Suprapubic skin (tissue), 4 donors: ENCODE data around the gene PKP1. TPM values are rescaled to one million over a fixed set of nuclear protein-coding genes. Genes with fewer than 3 reads are reported as not detected.
A peak's percentile ranks its signal among the peaks of the same experiment; 100 is the strongest.

Experiments used
- DNase-seq, 2 donors: peaks; one replicate each; pipeline ENCODE4 v3.0.0-alpha.2; 2019; ENCODE audit warnings: low spot score in 2 of 2
- H3K27ac ChIP-seq: fragments of 200-600 bp; sonication (generic); one replicate; pipeline ENCODE4 v1.5.1; 2019
- H3K27me3 ChIP-seq: fragments of 200-600 bp; sonication (generic); one replicate; pipeline ENCODE4 v1.5.1; 2019
- H3K36me3 ChIP-seq: fragments of 200-600 bp; sonication (generic); one replicate; pipeline ENCODE4 v1.5.1; 2019
- H3K4me1 ChIP-seq: fragments of 200-600 bp; sonication (generic); one replicate; pipeline ENCODE4 v1.5.1; 2019
- H3K4me3 ChIP-seq: fragments of 200-600 bp; sonication (generic); one replicate; pipeline ENCODE4 v1.5.1; 2019; ENCODE audit warnings: mild to moderate bottlenecking
- H3K9me3 ChIP-seq: fragments of 200-600 bp; sonication (generic); one replicate; pipeline ENCODE4 v1.5.1; 2019
- CTCF ChIP-seq, 2 donors: fragments of 200-600 bp in 1 of 2; fragments of 450-650 bp in 1 of 2; sonication (generic) in 1 of 2; IDR thresholded peaks; one replicate each; pipeline ENCODE4 v1.5.1; 2016 to 2019; ENCODE audit warnings: antibody characterized with exemption in 2 of 2, mild to moderate bottlenecking in 1 of 2, moderate library complexity in 1 of 2
- EP300 ChIP-seq: sonication (generic); formaldehyde crosslinking; IDR thresholded peaks from one replicate; pipeline ENCODE4 v1.6.1; 2017; ENCODE audit warnings: antibody characterized with exemption
- POLR2A ChIP-seq, 2 donors: fragments of 450-650 bp; IDR thresholded peaks; one replicate each; pipeline ENCODE4 v1.6.1; 2017; ENCODE audit warnings: antibody characterized with exemption in 2 of 2, mild to moderate bottlenecking in 2 of 2, moderate library complexity in 2 of 2
- POLR2AphosphoS5 ChIP-seq, 3 donors: sonication (generic); formaldehyde crosslinking; IDR thresholded peaks; one replicate each; pipeline ENCODE4 v1.6.1; 2017; ENCODE audit warnings: antibody characterized with exemption in 3 of 3
- WGBS: methylation state at CpG from one replicate; pipeline ENCODE4 v1.1.5; 2018; 5-methylcytosine and 5-hydroxymethylcytosine counted together
- total RNA-seq, 4 donors: library from RNA; depleted of rRNA; stranded (reverse); fragments of >200 nt; gene quantifications; one replicate each; pipeline ENCODE4 v1.1.0, GENCODE V29; 2016

Gene PKP1
- total RNA-seq, 4 donors from 2014 or later, result 888 to 1,187 (median 1,096) TPM

GRCh38 chr1:201258763-201259230, 24.5 kb upstream of the PKP1 start:
- Histone ChIP-seq H3K4me3 (no peak overlapping the region), H3K27me3 (peaks cover 9% of the 10 kb centered on the region), H3K9me3 (no peaks in the 10 kb centered on the region), H3K4me1 (peaks cover 42% of the 10 kb centered on the region), H3K36me3 (no peaks in the 10 kb centered on the region), H3K27ac (no peak overlapping the region)
- WGBS, result 87% methylated on average over 14 of the region's 14 CpGs
- DNase-seq, result peak in 1 of 2 donors; percentile 74
- TF ChIP-seq POLR2AphosphoS5 (IDR thresholded peaks at IDR 0.05) (no peak), CTCF (IDR thresholded peaks at IDR 0.05) (no peak), EP300 (no peak), POLR2A (IDR thresholded peaks at IDR 0.05) (no peak)

- H3K36me3 ChIP-seq, result no peaks in the 10 kb centered on the region
- 6% methylated on average over 23 of the region's 28 CpGs for WGBS
- peak overlapping the region; percentile 75 for H3K27ac ChIP-seq
- H3K4me3 ChIP-seq, result peak overlapping the region; percentile 18
- TF ChIP-seq CTCF (IDR thresholded peaks at IDR 0.05) (no peak), POLR2AphosphoS5 (IDR thresholded peaks at IDR 0.05) (no peak), EP300 (no peak), POLR2A (IDR thresholded peaks at IDR 0.05) (no peak)
- peaks cover 34% of the 10 kb centered on the region for H3K4me1 ChIP-seq
- peaks cover 9% of the 10 kb centered on the region for H3K27me3 ChIP-seq
- DNase-seq, result peak in 1 of 2 donors; percentile 80
- no peaks in the 10 kb centered on the region for H3K9me3 ChIP-seq
These were observed 23.6 kb upstream of the PKP1 start for GRCh38 chr1:201259476-201260235.

GRCh38 chr1:201260236-201260590, 23.1 kb upstream of the PKP1 start:
- Histone ChIP-seq H3K27ac (peak overlapping the region; percentile 75), H3K27me3 (peaks cover 9% of the 10 kb centered on the region), H3K9me3 (no peaks in the 10 kb centered on the region), H3K36me3 (no peaks in the 10 kb centered on the region), H3K4me3 (peak overlapping the region; percentile 18), H3K4me1 (peaks cover 30% of the 10 kb centered on the region)
- WGBS, result 23% methylated on average over 9 of the region's 11 CpGs
- no peak for TF ChIP-seq POLR2A (IDR thresholded peaks at IDR 0.05)
- no peak for TF ChIP-seq EP300
- TF ChIP-seq CTCF (IDR thresholded peaks at IDR 0.05), result no peak
- TF ChIP-seq POLR2AphosphoS5 (IDR thresholded peaks at IDR 0.05), result no peak
- peak in 1 of 2 donors; percentile 63 for DNase-seq

GRCh38 chr1:201260648-201261311, 22.5 kb upstream of the PKP1 start:
- peaks cover 30% of the 10 kb centered on the region for H3K4me1 ChIP-seq
- TF ChIP-seq POLR2A (IDR thresholded peaks at IDR 0.05), result no peak
- no peak for TF ChIP-seq POLR2AphosphoS5 (IDR thresholded peaks at IDR 0.05)
- TF ChIP-seq CTCF (IDR thresholded peaks at IDR 0.05), result no peak
- TF ChIP-seq EP300, result no peak
- no peaks in the 10 kb centered on the region for H3K9me3 ChIP-seq
- peak in 1 of 2 donors; percentile 63 for DNase-seq
- peaks cover 9% of the 10 kb centered on the region for H3K27me3 ChIP-seq
- H3K4me3 ChIP-seq, result no peak overlapping the region
- no peaks in the 10 kb centered on the region for H3K36me3 ChIP-seq
- 56% methylated on average over 8 of the region's 8 CpGs for WGBS
- peak overlapping the region; percentile 75 for H3K27ac ChIP-seq
